HG02870 (cell line): ENCODE data around the gene CANT1.

Experiments used
- ATAC-seq: cut with Tn5 transposase; IDR thresholded peaks from one replicate; pipeline ENCODE4 v1.9.1; 2021; ENCODE audit warnings: mild to moderate bottlenecking, moderate library complexity; ENCODE audit not compliant: unreplicated experiment

The CANT1 gene

DNA sequence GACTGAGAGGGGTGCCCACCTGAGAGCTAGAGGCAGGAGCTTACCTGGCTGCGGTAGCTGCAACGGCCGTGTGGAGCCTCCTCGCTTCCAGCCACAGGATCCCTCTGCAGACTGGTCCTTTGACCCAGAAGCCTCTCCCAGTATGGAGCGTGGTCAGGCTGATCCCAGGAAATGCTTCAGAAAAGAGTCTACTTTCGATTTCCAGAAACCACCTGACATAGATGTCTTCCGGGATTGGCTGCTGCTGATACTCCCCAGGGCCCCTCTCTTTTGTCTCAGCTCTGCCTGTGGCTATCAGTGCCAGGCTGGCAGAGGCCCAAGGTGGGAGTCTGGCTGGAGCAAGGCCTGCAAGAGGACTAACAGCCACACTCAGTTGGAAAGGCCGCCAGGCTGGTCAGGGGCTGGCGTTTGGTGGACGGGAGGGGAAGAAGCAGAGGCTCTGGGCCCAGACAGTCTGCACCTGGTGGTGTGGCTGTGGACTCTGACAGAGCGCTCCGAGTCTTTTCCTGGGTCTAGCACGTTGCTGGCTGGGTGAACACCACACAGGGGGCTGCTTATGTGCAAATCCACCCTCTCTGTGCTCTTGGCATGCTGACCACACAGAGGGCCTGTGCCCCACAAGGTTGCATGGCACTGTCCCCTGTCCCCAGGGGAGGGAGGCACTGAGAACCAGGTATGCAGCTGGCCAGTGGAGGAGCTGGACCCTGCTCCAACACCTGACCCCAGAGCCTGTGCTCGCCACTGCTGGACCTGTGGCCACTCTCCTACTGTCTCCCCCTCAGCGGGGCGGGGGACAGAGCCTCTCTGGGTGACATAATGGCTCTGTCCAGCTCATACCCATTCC is 29.6 kb downstream of the CANT1 start, which contains the start of gene LGALS3BP:
LGALS3BP (minus strand) TSS at position 144 of the 844 bp plus-strand sequence. CDS start 2,732 bp downstream, outside the sequence.
- ATAC-seq: no peak

DNA sequence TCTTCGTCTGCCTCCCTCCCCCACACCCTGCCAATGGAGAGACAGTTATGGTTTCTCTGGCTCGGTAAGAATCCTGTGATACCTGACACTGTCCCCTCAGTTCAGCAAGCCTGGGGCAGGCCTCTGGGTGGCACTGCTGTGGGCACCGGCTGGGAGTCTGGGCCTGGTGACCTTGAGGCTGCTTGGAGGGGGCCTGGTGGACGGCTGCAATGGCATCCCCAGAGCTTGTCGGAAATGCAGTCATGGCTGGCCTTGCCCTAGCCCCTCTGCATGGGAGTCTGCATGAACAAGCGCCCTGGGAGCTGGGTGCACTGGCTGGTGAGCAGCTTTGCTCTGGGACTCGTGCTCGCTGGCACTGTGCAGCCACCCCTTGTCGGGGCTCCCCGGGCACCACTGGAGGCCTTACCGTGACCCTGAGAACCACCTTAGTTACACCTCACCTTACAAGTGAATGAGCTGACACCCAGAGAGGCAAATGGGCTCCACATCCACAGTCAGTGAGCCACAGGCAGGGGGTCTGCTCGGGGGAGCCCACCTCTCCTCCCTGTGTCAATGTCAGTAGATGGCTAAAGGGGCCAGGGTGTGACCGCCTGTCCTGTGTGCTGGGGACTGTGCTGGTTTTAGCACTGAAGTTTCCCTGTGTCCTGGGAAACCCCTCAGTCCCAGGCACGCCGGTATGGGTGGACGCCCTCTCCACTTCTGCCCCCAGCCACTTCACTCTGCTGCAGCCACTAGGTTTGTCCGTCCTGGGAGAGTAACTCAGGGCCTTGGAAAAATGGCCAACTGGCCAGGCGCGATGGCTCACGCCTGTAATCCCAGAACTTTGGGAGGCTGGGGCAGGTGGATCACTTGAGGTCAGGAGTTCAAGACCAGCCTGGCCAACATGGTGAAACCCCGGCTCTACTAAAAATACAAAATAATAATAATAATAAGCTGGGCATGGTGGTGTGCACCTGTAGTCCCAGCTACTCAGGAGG is 31.3 kb downstream of the CANT1 start:
- ATAC-seq: no peak

DNA sequence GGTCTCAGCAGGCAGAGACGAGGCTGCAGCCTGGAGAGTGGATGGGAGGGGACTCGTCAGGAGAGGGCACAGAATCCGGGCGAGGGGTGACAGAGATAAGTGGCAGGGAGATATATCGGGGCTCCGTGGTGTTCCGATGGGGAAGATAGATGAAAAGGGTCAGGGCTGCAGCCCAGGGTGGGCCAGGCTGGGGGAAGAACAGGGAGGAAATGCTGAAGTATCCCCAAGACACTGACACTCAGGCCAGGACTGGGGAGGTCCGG is 32.0 kb downstream of the CANT1 start:
- ATAC-seq: no peak

DNA sequence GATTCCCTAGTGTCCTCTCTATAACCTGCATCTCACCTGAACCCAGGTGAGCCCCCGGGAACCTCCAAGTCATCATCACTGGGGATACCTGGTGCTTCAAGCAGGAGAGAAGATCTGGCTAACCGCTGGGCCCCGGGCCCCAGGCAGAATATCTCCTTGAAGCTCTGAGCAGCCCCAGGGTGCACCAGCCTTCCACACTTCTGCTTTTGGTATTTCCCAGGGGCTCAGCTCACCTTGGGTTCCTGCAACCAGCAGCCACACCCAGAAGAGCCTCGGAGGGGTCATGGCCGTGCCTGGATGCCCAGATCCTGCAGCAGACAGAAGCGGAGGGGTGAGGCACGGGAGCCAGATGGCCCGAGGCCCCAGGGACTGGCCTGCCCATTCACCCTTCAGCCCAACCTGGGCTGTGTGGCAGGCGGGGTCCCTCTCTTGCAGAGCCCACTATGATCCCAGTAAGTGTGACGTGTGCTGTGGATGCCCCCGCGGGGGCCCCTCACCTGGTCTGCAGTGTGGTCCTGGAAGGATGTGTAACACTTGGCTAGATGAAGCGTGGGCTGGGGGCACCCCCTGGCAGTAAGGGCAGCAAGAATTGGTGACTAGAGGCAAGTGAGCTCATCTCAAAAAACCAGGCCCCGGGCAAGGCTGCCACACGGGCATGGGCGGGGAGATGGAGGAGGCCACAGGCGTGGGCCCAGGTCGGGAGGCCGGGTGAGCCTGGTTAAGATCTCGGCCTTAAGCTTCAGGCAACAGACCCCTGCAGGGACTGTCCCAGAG is 32.5 kb downstream of the CANT1 start:
- ATAC-seq: no peak

DNA sequence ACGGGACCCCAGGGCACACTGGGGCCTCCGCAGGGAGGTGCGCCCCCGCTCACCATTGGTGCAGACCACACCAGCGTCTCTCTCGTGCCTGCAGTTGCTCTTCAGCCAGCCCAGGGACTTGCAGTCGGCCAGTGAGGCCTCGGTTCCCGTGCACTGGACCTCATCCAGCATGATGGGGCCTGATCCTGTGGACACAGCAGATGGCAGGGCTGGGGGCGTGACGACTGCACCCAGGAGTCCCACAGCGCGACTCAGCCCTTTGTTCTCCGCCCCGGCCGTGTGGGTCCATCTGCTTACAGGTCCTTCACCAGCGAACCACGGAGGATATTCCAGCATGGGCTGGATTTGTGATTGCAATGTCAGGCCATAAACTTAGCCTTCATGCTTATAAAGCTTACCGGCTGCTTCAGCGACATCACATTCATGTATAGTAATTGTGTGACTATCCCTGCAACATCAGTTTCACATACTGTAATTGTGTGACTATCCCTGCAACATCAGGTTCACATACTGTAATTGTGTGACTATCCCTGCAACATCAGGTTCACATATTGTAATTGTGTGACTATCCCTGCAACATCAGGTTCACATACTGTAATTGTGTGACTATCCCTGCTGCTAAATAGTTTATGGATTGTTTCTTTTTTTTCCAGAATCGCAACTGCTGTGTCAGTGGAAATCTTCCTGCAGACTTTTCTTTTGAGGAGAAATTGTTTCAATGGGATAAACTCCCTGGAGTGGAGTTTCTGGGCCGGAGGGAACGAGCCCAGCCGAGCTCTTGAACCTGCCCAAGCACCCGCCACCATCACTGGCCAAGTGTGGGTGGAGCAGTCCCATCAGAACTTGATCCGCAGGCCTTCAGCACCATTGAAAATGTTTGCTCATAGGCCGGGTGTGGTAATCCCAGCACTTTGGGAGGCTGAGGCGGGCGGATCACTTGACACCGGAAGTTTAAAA is 34.7 kb downstream of the CANT1 start:
- ATAC-seq: no peak

DNA sequence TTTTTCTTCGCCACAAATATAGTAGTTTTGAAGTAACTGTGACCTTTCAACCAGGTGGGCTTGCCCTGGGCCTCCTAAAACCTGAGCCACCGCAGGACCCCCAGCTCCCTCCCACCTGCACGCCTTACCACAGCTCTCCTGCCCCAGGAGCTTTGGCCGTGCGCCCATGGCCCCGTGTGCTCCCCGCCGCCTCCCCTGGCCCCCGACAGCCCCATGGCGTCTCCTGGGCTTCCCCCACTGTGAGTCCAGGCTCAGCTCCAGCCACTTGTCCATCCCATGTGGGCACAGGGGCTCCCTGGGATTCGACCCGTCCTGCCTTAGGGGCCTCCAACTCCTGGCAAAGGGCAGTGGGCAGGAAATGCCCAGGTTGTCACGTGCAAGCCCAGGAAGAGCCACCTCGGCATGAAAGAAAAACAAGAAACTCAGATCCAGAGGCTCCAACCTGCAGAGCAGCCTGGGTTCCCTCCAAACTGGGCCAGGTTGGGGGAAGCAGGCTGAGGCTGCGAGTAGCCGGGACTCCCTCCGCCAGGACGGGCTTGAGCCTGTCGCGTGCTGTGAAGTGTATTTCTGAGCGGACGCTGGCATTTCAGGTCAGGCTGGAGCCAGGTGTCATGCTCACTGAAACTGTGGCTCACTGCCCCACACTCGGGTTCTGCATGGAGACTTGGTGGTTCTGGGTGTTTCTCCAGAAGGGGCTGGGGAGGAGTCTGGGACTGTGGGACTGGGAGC is 35.6 kb downstream of the CANT1 start:
- ATAC-seq: no peak

DNA sequence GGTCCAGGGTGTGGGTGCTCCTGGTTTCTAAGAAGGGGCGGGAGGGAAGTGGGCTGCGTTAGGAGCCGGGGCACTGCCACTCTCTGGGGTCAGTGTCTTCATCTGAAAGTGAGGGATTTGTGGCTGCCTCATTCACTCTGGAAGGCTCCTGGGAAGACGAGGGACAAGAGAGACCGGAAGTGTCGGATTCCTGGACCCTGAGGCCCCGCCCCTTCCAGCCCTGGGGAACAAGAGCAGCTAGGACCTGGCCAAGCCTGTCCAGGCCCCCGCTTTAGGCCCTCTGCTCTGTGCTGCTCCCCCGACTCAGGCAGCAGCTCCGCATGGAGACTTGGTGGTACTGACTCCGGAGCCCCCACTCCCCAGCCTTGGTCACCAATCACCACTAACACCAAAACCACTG is 36.4 kb downstream of the CANT1 start:
- ATAC-seq: no peak

DNA sequence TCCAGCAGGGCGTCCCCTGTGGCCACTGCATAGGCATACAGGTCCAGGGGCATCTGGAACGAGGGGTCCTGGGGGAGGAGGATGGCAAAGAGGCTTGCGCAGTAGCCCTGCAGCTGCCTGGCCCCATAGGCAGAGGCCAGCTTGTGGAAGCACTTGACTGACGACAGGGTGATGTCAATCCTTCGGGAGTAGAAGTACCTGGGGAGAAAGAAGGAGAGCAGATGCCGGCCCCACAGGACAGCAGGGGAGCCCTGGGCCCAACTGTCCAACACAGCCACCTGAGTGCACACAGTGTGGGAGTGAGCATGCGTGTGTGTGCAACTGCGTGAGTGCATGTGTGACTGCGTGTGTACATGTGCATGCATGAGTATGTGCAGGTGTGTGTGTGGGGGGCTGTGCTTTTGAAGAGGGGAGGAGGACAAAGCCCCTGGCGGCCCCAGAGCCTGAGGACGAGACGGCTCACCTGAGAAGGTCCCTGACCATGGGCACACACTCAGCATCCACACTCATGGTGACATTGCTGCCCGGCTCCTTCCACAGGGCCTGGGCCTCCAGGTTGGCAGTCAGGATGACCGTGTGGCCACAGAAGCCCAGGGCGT is 37.0 kb downstream of the CANT1 start:
- no peak for ATAC-seq

DNA sequence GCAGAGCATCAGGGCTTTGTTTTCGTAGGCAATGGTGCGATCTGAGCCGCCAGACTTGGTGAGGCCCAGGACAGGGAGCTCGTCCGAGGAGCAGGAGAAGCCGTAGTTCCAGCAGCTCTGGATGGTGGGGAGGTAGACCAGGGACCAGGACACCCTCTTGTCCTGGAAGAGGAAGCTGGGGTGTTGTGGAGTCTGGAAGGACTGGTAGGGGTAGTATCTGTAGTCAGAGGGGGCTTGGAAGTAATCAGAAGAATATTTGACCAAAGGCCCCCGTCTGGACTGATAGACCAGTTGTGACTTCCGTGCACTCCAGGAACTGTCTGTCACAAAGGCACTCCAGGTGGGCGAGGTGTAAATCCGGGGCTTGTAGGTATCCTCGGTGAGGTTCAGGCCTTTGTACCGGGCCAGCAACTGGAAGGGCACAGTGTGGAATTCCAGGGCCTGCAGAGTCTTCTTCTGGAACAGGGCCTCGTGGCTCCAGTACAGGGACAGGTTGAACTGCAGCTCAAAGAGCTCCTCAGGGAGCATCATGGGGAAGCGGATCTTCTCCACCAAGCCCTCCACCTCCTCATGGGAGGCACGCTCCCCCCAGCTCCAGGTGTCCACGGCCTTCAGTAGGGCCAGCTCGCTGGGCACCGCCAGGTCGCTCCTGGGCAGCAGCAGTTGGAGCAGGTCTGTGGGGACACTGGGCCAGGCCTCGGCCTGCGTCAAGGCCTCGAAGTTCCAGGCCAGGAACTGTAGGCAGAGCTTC is 37.6 kb downstream of the CANT1 start:
- ATAC-seq: no peak

DNA sequence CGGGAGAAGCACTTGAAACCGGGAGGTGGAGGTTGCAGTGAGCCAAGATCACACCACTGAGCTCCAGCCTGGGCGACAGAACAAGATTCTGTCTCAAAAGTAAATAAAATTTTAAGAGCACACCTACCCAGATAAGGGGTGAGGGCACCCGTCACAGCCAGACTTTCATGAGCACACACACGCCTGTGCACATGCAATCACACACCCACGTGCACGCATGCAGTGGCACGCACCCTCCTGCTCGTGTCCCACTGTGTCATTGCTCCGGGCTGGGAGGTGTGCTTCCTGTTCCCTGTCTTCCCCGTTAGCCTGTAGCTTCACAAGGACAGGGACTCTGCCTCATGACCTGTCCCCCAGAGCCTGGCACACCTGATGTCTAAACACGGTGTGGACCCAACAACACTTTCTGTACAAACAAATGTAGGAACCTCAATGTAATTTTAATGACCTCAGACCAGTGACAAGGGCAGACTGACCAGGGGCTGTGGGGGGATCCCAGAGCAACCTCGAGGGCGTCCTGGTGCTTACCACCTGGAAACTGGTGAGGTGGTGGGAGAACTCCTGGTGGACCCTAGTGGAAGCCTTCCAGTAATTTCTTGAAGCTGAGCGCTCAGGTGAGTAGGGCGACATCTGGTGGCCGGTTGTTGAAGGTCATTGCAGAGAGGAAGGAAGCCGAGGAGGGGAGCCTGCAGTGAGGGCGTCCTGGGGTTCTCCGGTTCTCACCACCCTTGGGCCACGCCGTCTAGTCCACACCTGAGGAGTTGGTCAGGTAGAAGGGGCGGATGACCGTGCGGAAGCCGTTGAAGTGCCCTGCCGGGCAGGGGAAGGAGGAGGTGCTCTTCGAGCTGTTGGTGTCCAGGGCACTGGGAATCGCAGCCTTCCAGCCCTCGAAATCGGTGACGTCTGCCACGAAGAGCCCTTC is 38.5 kb downstream of the CANT1 start:
- ATAC-seq: no peak

DNA sequence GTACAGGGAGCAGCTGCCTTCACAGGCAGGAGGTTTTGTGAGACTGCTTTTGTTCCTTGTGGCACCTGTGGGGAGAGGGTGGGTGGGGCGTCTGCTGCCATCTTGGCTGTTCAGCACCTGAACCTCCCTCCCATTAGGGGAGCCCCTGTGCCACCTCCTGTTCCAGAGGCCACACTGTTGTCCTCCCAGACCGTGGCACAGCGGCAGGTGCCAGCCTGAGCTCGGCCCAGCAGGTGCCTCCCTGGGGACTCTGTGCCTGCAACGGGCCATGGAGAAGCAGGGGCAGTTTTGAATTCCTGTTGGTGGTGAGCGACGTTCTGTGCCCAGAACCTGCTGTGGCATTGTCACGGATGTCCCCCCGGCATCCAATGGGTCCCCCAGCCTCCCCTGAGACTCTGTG is 39.7 kb downstream of the CANT1 start:
- no peak for ATAC-seq

DNA sequence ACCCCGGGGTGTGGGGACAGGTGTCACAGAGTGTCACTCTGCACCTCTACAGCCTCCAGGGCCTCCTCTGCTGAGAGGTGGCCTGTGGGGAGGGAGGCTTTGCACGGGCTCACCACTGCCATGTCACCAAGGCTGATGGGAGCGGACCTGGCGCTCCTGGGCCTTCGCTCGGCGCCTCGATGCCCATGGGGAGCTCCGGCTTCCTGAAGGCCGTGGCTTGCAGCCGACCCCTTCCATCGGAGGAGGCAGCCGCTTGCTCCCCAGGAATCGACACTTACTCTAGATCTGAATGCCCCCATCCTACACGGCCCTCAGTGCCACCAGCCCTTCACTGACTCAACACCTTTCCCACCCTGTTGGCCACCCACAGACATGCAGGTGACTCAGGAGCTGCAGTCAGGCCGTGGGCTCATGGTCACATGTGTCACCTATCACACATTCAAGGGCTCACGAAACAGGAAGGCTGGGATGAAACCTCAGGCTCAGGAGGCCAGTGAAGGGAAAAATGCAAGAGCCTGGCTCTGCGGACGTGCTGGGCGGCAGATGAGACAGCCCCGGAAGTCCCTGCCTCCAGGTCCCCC is 41.7 kb downstream of the CANT1 start:
- ATAC-seq: no peak

DNA sequence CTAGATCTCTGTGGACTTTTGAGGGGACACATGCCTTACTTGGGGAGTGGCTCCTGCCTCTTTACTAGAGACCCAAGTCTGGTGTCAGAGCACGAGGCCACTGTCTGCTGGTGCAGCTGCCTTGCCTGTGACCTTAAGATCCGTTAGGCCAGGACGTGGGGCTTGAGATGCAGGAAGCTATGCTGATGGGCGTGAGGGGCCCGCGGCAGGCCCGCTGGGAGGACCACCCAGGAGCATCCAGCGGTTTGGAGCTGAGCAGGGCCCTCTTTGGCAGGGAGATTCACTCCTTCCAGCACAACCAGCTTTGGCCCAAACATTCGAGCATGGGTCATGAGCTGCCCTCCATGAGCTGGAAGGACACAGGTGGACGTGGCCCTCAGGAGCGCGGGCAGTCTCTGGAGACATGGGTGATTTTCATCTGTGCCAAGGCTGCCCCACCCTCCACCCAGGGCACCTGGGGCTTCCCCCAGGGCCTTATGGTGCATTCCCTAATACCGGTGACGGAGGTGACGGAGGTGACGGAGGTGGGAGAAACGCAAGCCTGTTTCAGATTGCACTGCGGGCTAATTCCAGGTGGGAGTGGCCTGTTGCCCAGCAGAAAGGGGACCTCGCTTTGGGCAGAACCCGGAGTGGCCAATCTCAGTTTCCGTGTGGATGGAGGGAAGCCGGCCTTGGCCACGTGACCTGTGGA is 42.5 kb downstream of the CANT1 start:
- no peak for ATAC-seq

DNA sequence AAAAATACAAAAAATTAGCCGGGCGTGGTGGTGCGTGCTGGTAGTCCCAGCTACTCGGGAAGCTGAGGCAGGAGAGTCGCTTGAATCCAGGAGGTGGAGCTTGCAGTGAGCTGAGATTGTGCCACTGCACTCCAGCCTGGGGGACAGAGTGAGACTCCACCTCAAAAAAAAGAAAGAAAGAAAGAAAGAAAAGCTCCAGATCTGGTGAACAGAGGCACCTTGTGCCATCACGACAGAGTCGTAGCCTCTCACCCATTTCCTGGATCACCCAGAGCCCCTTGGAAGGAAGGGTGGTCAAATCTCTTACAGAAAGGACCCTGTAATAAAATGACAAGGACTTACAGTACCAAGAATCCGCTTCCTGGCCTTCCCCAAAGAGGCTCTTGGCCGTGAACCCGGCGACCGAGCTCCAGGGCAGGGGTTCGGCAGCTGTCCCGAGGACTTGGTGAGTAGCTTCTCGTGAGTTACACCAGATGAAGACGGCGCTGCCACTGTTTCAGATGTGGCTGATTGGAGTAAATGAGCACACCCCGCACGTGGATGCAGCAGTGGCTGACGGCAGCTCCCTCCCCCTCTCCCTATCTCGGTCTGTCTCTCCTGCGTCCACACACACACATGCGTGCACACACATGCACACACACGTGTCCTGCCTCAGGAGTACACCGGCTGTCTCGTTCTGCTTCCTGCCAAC is 43.3 kb downstream of the CANT1 start:
- no peak for ATAC-seq

DNA sequence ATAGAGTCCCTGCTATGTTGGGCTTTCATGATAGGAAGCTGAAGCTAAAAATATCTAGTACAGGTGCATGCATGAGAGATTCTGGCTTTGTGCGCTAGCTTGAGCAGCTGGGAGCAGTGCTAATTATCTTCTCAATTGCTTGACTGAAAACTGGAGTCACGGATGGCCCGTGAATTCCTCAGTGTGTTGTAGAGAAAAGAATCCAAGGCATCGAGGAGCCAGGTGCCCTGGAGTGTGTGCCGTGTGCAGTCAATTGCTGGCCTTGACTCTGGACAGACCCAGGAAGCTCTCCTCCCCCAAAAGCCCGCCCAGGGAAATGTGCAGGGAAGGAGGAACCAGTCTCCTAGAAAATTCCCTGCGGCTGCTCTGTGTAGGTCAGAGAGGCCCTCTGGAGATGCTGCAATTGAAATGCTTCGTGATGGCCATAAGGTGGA is 44.1 kb downstream of the CANT1 start:
- ATAC-seq: no peak

DNA sequence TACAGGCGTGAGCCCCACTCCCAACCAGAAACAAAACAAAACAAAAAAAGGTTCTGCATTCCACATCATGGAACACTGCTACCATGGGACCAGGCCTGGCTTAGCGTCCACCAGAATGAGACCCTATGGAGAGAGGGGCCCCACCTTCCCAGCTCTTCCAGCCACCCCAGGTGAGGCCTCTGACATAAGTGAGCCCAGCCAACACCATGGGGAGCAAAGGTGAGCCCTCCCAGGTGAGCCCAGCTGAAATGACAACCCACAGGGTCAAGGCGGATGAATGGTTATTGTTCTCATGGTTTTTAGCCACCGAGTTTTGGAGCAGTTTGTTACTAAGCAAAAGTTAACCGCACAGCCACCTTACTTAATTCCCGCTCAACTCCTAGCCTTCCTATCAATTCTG is 46.2 kb downstream of the CANT1 start:
- no peak for ATAC-seq
